GM23248 (cell line): ENCODE measurements around the gene SH2D1B.

Experiments
- EZH2 ChIP-seq: fragments of 200-600 bp; sonication (generic); IDR thresholded peaks from 2 replicates; pipeline ENCODE4 v1.6.1; 2018; ENCODE audit warnings: antibody characterized with exemption, mild to moderate bottlenecking; ENCODE audit not compliant: insufficient read depth, poor library complexity, severe bottlenecking
- EZH2phosphoT487 ChIP-seq: fragments of 200-600 bp; sonication (generic); IDR thresholded peaks from 2 replicates; pipeline ENCODE4 v1.6.1; 2018; ENCODE audit warnings: antibody characterized with exemption, moderate library complexity, mild to moderate bottlenecking, low read depth; ENCODE audit not compliant: insufficient read depth

DNA sequence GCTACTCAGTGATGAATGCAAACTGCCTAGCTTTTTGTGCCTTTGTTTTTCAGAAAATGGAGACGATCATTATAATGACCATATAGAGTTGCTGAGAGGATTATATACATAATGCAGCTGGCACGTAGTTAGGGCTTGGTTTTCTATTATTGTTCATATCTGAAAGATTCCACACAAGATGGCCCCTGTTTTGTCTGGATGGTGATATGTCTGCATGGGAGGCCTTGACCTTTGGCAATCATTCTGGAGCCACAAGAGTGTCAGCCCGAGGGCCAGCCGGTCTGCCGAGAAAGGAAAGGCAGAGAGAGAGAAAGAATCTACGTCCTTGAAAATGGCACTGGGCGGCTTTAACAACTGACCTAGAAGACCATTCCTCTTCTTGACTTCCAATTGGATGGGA, 5.7 kb upstream of the SH2D1B start:
- no peak for TF ChIP-seq EZH2
- TF ChIP-seq EZH2phosphoT487: no peak
